Smooth muscle cell of the brain vasculature (primary cell): Measurements from ENCODE around the gene TMUB2.

Experiments
- DNase-seq: peaks from one replicate; pipeline ENCODE4 v3.0.0-alpha.2; 2012; ENCODE audit warnings: low read depth, low spot score

TMUB2 gene

GRCh38 chr17:44202756-44203155 lies 16.0 kb downstream of the TMUB2 start:
- no peak for DNase-seq

- DNase-seq = no peak
These were observed 17.1 kb downstream of the TMUB2 start for GRCh38 chr17:44203731-44204440.

- no peak for DNase-seq
These were observed 17.7 kb downstream of the TMUB2 start for GRCh38 chr17:44204441-44204882.

GRCh38 chr17:44205962-44206824 lies 19.4 kb downstream of the TMUB2 start:
- DNase-seq = no peak

- DNase-seq = no peak
These were observed 20.0 kb downstream of the TMUB2 start for GRCh38 chr17:44206825-44207155.

GRCh38 chr17:44207319-44207718 lies 20.5 kb downstream of the TMUB2 start:
- DNase-seq = no peak

- no peak for DNase-seq
These were observed 21.0 kb downstream of the TMUB2 start for GRCh38 chr17:44207743-44208142.

- DNase-seq = no peak
These were observed 23.1 kb downstream of the TMUB2 start for GRCh38 chr17:44209786-44210341.

- DNase-seq = no peak
These were observed 23.8 kb downstream of the TMUB2 start for GRCh38 chr17:44210342-44211192.

GRCh38 chr17:44211281-44212265 lies 24.8 kb downstream of the TMUB2 start:
- no peak for DNase-seq

GRCh38 chr17:44212507-44213402 lies 26.0 kb downstream of the TMUB2 start:
- DNase-seq = no peak

- DNase-seq = no peak
These were observed 26.8 kb downstream of the TMUB2 start for GRCh38 chr17:44213403-44214229.

- DNase-seq = no peak
These were observed 27.4 kb downstream of the TMUB2 start for GRCh38 chr17:44214230-44214494.

GRCh38 chr17:44214896-44215295 lies 28.1 kb downstream of the TMUB2 start:
- no peak for DNase-seq

GRCh38 chr17:44216173-44216572 lies 29.4 kb downstream of the TMUB2 start:
- no peak for DNase-seq

- no peak for DNase-seq
These were observed 29.9 kb downstream of the TMUB2 start for GRCh38 chr17:44216694-44217093.

GRCh38 chr17:44217738-44218343 lies 31.1 kb downstream of the TMUB2 start:
- no peak for DNase-seq

GRCh38 chr17:44218344-44219107 lies 31.8 kb downstream of the TMUB2 start:
- DNase-seq = peak; percentile 69
